GM12873 (cell line): ENCODE measurements around the gene CCM2L.

Source experiments
- TF ChIP-seq, protein P1 (sequence below): IDR thresholded peaks from 2 replicates; pipeline ENCODE4 v1.5.1; 2012; ENCODE audit warnings: low read depth, mild to moderate bottlenecking, moderate library complexity, low read length, control low read depth; ENCODE audit not compliant: insufficient read depth; ENCODE audit errors: missing control alignments

CCM2L gene

DNA sequence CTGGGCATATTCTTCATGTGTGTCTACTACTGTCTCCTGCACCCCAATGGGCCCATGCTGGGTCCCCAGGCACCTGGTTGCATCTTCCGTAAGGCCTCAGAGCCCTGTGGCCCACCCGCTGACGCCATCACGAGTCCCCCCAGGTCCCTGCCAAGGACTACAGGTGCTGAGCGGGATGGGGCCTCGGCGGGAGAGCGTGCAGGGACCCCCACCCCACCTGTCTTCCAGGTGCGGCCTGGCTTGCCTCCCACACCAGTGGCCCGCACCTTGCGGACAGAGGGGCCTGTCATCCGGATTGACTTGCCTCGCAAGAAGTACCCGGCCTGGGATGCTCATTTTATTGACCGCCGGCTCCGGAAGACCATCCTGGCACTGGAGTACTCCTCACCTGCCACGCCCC is 13.2 kb upstream of the CCM2L start:
- TF ChIP-seq, protein P1, sequence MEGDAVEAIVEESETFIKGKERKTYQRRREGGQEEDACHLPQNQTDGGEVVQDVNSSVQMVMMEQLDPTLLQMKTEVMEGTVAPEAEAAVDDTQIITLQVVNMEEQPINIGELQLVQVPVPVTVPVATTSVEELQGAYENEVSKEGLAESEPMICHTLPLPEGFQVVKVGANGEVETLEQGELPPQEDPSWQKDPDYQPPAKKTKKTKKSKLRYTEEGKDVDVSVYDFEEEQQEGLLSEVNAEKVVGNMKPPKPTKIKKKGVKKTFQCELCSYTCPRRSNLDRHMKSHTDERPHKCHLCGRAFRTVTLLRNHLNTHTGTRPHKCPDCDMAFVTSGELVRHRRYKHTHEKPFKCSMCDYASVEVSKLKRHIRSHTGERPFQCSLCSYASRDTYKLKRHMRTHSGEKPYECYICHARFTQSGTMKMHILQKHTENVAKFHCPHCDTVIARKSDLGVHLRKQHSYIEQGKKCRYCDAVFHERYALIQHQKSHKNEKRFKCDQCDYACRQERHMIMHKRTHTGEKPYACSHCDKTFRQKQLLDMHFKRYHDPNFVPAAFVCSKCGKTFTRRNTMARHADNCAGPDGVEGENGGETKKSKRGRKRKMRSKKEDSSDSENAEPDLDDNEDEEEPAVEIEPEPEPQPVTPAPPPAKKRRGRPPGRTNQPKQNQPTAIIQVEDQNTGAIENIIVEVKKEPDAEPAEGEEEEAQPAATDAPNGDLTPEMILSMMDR = no peak

DNA sequence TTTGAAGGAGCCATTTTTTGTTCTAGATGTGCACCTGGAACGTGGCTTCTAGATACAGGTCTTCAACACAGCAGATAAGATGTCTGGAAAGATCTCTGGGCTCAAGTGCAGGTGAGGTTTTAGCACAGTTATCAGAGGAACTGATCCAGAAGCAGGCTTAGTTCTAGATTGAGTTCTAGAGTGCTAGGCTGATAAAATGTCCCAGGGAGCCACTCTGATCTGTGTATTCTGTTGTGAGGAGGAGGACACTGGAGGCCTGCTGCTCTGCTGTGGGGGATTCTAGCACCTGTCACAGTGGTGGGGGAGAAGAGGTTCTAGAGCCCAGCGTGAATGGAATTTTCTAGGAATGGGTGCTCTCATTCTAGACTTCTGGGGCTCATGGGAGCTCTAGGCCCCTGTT is 12.0 kb upstream of the CCM2L start:
- TF ChIP-seq, protein P1 = no peak

DNA sequence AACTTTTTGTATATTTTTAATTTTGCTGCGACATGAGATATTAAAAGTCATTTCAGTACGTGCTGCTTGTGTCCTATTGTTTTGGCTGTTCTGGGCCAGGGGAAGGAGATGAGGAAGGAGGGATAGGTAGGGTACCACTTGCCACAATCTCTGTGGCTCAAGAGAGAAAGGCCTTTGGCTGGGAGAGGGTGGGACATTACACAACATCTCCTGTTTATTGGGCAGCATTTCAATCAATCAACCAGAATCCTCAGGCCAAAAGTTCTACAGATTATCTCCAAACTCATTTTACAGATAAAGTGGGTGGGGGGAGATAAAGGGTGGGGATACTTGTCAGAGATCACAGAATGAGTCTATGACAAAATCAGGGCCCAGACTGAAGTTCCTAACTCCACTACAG is 6.9 kb upstream of the CCM2L start:
- TF ChIP-seq, protein P1 = no peak

DNA sequence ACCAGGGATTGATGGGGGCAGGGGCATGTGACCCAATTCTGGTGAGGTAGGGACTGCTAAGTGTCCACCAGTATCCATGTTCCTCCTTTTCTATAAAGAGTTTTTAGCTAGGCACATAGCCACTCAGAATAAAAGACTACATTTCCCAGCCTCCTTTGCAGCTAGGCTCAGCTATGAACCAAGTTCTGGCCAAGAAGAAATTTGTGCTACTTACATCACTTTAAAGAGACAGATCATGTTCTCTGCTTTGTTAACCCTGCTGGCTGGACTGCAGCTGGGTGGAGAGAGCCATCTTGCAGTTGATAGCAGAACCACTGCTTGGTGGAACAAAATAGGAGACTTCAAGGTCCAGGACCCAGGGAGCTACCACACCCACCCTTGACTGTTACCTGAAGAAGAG is 5.3 kb upstream of the CCM2L start:
- TF ChIP-seq, protein P1 = no peak

DNA sequence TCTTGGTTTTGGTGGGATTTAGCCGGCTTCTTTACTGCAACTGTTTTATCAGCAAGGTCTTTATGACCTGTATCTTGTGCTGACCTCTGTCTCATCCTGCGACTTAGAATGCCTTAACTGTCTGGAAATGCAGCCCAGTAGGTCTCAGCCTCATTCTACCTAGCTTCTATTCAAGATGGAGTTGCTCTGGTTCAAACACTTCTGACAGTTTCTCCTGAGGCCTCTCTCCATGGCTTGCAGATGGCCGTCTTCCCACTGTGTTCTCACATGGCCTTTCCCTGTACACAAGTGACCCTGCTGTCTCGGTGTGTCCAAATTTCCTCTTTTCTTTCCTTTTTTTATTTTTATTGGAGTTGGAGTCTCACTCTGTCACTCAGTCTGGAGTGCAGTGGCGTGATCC is 4.2 kb upstream of the CCM2L start:
- TF ChIP-seq, protein P1 = no peak

DNA sequence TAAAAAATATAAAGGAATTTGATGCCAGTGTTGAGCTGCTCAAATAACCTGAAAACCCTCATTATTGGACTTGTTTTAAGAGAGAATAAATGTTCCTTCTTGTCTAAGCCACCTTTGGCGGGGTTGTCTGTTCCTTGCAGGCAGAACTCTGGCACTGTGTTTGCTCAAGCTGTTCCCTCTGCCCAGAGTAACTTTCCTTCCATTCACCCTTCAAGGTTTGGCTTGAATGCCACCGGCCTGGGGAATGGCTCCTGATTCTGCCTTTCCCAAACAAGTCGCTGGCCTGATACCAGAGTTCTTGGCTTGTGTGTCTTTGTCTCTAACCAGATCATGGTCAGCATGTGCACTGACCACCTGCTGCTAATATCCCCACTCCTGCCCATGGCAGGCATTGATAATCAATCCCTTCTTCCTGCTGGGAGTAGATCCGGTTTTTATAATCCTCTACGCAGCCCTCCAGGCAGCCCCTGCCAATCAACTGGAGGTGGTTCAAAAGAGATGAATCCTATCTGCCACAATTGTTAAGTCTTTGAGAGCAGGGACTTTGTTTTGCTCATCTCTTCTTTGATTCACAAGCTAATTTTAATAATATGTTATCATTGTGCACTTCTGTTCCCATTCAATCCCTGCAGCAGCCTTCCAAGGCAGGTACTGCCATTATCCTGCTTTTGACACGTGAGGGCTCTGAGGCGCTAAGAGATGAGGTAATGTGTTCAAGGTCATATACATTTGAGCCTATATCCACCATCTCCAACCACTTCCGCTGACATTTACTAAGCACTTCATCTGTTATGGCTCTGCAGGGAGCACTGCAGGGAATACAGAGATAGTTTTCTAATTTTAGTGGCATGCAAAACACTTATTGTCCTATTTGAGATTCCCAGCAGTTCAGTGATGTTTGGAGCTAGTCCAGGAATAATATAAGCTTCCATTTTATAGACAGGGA is 3.1 kb upstream of the CCM2L start:
- TF ChIP-seq, protein P1 = no peak

GRCh38 chr20:32007787-32008616 is 2.2 kb upstream of the CCM2L start:
- TF ChIP-seq, protein P1 = no peak
